Esophagus muscularis mucosa (tissue), 4 donors: Measurements from ENCODE around the gene CYP21A2. TPM values are rescaled to one million over a fixed set of nuclear protein-coding genes. Genes with fewer than 3 reads are reported as not detected.
A peak's percentile ranks its signal among the peaks of the same experiment; 100 is the strongest.

Experiments
- DNase-seq: peaks from one replicate; pipeline ENCODE4 v3.0.0-alpha.2; 2017; ENCODE audit errors: extremely low spot score
- H3K27ac ChIP-seq, 4 donors: fragments of 200-600 bp; sonication (generic); replicated peaks in 1 of 4; 1 replicate in 3 of 4; 2 replicates in 1 of 4; pipeline ENCODE4 v1.5.1; 2016 to 2019; ENCODE audit warnings: mild to moderate bottlenecking in 1 of 4
- H3K27me3 ChIP-seq, 4 donors: fragments of 200-600 bp; sonication (generic); one replicate each; pipeline versions ENCODE4 v1.5.1 to v1.6.0; 2016 to 2019
- H3K36me3 ChIP-seq, 4 donors: fragments of 200-600 bp; sonication (generic); one replicate each; pipeline ENCODE4 v1.5.1; 2016 to 2019
- H3K4me1 ChIP-seq, 4 donors: fragments of 200-600 bp; sonication (generic); one replicate each; pipeline ENCODE4 v1.5.1; 2016 to 2019
- H3K4me3 ChIP-seq, 4 donors: fragments of 200-600 bp; sonication (generic); 1 replicate in 2 of 4; 2 replicates in 2 of 4; pipeline ENCODE4 v1.5.1; 2016 to 2019; ENCODE audit warnings: mild to moderate bottlenecking in 4 of 4, moderate library complexity in 1 of 4
- H3K9me3 ChIP-seq, 4 donors: fragments of 200-600 bp; sonication (generic); 1 replicate in 3 of 4; 2 replicates in 1 of 4; pipeline ENCODE4 v1.5.1; 2016 to 2019
- EP300 ChIP-seq: sonication (generic); formaldehyde crosslinking; IDR thresholded peaks from one replicate; pipeline ENCODE4 v1.6.1; 2017; ENCODE audit warnings: antibody characterized with exemption
- POLR2A ChIP-seq: fragments of 450-650 bp; IDR thresholded peaks from one replicate; pipeline ENCODE4 v1.6.1; 2017; ENCODE audit warnings: antibody characterized with exemption, moderate library complexity, mild to moderate bottlenecking, low read depth
- POLR2AphosphoS5 ChIP-seq, 2 donors: sonication (generic); formaldehyde crosslinking; IDR thresholded peaks; one replicate each; pipeline ENCODE4 v1.6.1; 2017; ENCODE audit warnings: antibody characterized with exemption in 2 of 2
- WGBS: methylation state at CpG from one replicate; pipeline ENCODE4 v1.1.5; 2018; 5-methylcytosine and 5-hydroxymethylcytosine counted together
- intact Hi-C: fragments of 100-400 bp; cut with DNase I; formaldehyde crosslinking; loops from one replicate; pipeline ENCODE4 v1.15.1; 2023
- total RNA-seq, 4 donors: library from RNA; depleted of rRNA; stranded (reverse); fragments of >200 nt; gene quantifications; one replicate each; pipeline versions ENCODE4 v1.1.0 to v1.2.1, GENCODE V29; 2016
- TF ChIP-seq, protein P1 (sequence below), 3 experiments: fragments of 200-600 bp in 2 of 3; fragments of 450-650 bp in 1 of 3; sonication (generic) in 2 of 3; IDR thresholded peaks; one replicate each; pipeline ENCODE4 v1.5.1; 2017 to 2019; ENCODE audit warnings: antibody characterized with exemption in 3 of 3, mild to moderate bottlenecking in 2 of 3, moderate library complexity in 1 of 3

The CYP21A2 gene
- total RNA-seq, 4 donors from 2014 or later = 0.33 to 3.7 (median 1.9) TPM

DNA sequence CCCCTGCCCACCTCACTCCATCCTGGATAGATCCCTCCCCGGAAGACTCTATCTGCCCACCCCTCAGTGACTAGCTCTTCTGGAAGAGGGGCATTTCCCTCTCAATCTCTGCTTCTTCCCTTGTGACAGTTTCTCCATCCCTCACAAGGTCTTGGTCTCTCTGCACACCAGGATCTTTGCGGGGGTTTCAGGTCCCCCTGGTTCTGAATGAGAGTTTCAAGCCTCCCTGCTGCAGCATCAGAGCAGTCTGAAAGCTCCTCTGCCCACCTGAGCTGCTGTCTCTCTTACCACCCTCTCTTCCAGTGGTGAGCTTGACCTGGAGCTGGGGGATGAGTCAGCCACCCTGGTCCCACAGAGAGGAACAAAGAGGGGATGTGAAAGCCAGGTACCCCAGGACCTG, 46.6 kb downstream of the CYP21A2 start:
- intact Hi-C loops = no loop called here
- 96% methylated on average over 2 of the region's 2 CpGs for WGBS

DNA sequence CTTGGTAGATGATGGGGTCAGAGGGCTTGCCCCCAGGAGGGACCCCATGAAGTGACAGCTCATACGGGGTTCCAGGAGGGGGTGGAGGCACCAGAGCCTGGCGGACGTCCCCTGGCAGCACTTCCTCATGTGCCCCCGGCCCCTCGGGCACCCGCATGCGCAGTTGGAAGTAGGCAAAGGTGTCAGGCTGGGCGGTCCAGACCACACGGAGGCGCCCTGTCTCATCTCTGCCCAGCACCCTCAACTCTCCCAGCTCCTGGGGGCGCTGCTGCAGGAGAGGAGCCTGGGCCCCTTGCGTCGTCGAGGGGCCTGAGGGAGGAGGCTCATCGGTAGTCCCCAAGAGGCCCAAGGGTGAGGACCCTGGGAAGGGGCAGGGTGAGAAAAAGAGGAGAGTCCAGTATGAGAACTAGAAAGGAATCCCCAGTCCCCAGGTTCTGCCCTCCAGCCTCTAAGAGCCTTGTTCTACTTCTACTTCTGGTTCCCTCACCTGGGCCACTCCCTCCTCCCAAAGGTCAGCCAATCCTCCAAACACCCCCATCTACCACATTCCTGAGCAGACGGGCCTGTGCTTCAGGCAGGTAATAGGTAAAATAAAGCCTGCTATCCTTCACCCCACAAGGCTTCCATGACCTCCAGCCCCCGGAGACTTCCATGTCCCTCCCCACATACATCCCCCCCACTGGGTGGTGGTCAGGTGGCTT, 47.7 kb downstream of the CYP21A2 start:
- peaks cover 19 to 54% (median 45%) of the 10 kb centered on the region in 4 donors for H3K4me1 ChIP-seq
- DNase-seq = no peak
- peaks cover 9 to 51% (median 27%) of the 10 kb centered on the region in 4 donors for H3K36me3 ChIP-seq
- intact Hi-C loops = no loop called here
- 90% methylated on average over 4 of the region's 17 CpGs for WGBS
- no peaks in the 10 kb centered on the region for H3K9me3 ChIP-seq
- H3K4me3 ChIP-seq = no peak overlapping the region
- H3K27me3 ChIP-seq = peaks cover 0 to 5% (median 0%) of the 10 kb centered on the region in 4 donors
- peak overlapping the region; percentile 70 to 81 (median 79) for H3K27ac ChIP-seq
- TF ChIP-seq POLR2A = no peak
- TF ChIP-seq, protein P1, sequence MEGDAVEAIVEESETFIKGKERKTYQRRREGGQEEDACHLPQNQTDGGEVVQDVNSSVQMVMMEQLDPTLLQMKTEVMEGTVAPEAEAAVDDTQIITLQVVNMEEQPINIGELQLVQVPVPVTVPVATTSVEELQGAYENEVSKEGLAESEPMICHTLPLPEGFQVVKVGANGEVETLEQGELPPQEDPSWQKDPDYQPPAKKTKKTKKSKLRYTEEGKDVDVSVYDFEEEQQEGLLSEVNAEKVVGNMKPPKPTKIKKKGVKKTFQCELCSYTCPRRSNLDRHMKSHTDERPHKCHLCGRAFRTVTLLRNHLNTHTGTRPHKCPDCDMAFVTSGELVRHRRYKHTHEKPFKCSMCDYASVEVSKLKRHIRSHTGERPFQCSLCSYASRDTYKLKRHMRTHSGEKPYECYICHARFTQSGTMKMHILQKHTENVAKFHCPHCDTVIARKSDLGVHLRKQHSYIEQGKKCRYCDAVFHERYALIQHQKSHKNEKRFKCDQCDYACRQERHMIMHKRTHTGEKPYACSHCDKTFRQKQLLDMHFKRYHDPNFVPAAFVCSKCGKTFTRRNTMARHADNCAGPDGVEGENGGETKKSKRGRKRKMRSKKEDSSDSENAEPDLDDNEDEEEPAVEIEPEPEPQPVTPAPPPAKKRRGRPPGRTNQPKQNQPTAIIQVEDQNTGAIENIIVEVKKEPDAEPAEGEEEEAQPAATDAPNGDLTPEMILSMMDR (IDR thresholded peaks at IDR 0.05) = no peak
- no peak for TF ChIP-seq EP300
- TF ChIP-seq POLR2AphosphoS5 (IDR thresholded peaks at IDR 0.05) = no peak

More for the DNA sequence above, 46.6 kb downstream of the CYP21A2 start:
- peaks cover 7 to 61% (median 32%) of the 10 kb centered on the region in 4 donors for H3K36me3 ChIP-seq
- H3K4me3 ChIP-seq = no peak overlapping the region
- peaks cover 0 to 5% (median 0%) of the 10 kb centered on the region in 4 donors for H3K27me3 ChIP-seq
- no peak for TF ChIP-seq POLR2AphosphoS5 (IDR thresholded peaks at IDR 0.05)
- TF ChIP-seq POLR2A = no peak
- TF ChIP-seq, protein P1 (IDR thresholded peaks at IDR 0.05) = no peak
- no peak for TF ChIP-seq EP300
- no peaks in the 10 kb centered on the region for H3K9me3 ChIP-seq
- DNase-seq = no peak
- peak overlapping the region in 2 of 4 donors; percentile 28 to 68 for H3K27ac ChIP-seq
- peaks cover 19 to 56% (median 49%) of the 10 kb centered on the region in 4 donors for H3K4me1 ChIP-seq

DNA sequence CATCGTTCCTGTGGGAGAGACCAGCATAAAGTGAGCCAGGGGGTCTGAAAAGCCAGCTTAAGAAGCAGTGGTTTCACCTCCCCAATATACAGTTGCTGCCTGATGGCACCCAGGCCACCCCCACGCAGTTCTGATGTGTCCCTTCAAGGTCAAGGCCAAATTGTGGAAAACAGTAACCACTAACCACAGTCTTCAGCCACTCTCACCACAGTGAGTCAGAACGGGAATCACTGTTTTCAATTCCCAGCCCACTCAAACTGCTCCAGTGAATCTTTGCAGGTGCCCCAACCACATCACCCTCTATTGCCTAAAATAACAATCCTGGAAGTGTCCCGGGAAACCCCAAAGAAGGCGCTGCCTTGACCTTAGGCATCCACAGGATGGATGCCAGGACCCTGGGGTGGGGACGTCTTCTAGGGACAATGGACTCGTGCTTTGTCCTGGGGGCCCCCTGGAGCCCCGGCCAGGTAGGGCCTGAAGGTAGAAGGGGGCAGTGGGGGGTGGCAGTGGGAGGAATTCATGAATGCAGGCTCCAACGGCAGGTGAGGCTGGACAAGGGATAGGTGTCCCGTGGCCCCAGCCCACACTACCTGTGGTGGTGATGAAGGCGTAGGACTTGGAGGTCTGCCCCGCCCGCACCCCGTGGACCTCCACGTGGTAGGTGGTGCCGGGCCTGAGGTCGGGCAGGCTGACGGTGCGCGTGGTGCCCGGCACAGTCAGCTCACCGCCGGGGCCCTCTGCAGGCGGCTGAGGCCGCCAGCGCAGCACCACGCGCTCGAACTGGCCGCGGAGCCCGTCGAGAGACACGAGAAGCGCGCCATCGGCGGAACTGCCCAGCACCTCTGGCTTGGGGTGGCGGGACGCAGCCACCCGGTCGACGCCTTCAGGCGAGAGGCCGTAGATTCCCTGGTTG, 48.7 kb downstream of the CYP21A2 start:
- no peak for DNase-seq
- Histone ChIP-seq H3K27me3 (peaks cover 0 to 5% (median 0%) of the 10 kb centered on the region in 4 donors), H3K36me3 (peaks cover 9 to 47% (median 24%) of the 10 kb centered on the region in 4 donors), H3K27ac (peak overlapping the region; percentile 70 to 81 (median 79)), H3K9me3 (no peaks in the 10 kb centered on the region), H3K4me3 (peak overlapping the region; percentile 31 to 50 (median 38)), H3K4me1 (peaks cover 20 to 55% (median 41%) of the 10 kb centered on the region in 4 donors)
- intact Hi-C loops = no loop called here
- no peak for TF ChIP-seq POLR2A
- no peak for TF ChIP-seq EP300
- no peak for TF ChIP-seq POLR2AphosphoS5 (IDR thresholded peaks at IDR 0.05)
- TF ChIP-seq, protein P1 (IDR thresholded peaks at IDR 0.05) = no peak
- 44% methylated on average over 16 of the region's 45 CpGs for WGBS

DNA sequence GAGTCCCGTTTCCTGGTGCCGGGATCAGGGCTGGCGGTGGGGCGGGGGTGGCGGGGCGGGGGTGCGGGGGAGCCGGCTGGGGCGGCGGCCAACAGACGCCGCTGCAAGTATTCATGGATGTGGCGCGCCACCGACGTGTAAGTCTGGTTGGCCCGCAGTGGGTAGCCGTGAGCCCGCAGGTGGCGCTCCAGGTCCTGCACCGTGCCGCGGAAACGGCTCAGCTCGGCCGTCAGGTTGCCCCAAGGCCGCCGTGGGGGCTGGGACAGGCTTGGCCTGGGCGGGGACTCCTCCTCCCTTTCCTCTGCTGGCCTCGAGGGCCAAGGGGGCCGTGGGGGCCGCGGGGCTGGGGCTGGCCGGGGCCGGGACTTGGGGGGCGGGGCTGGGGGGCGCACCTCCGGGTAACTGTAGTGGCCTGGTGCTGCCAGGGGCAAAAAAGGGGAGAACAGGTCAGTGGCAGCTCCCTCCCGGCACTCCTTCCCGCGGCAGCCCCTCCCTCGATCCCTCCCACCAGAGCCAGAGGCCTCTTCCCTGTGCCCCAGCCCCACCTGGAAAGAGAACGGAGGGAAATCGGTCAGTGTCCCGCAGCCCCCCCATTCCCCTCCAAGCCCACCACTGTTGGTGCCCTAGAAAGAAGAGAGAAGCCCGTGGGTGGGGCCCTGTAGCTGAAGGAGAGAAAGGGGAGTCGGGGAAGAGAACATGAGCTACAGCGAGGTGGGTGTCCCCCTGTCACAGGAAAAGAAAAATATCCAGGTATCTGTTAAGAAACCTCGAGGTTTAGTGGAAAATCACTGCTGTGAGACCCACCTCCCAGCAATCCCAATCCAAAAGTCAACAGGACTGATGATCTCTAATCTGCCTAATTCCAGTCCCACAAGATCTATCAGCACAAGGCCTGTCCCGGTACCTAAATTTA, 49.6 kb downstream of the CYP21A2 start:
- peak; percentile 94 for DNase-seq
- Histone ChIP-seq H3K27me3 (peaks cover 0 to 5% (median 0%) of the 10 kb centered on the region in 4 donors), H3K27ac (peak overlapping the region; percentile 70 to 81 (median 79)), H3K4me3 (peak overlapping the region; percentile 31 to 50 (median 38)), H3K36me3 (peaks cover 9 to 43% (median 20%) of the 10 kb centered on the region in 4 donors), H3K4me1 (peaks cover 29 to 55% (median 42%) of the 10 kb centered on the region in 4 donors), H3K9me3 (no peaks in the 10 kb centered on the region)
- TF ChIP-seq, protein P1 (IDR thresholded peaks at IDR 0.05) = peak; percentile 50 to 75 (median 70)
- TF ChIP-seq EP300 = no peak
- peak; percentile 35 to 70 for TF ChIP-seq POLR2AphosphoS5 (IDR thresholded peaks at IDR 0.05)
- TF ChIP-seq POLR2A = no peak
- WGBS = 40% methylated on average over 12 of the region's 50 CpGs
- intact Hi-C loops = no loop called here
